Measurements from ENCODE around the gene CRYBG2. TPM values are rescaled to one million over a fixed set of nuclear protein-coding genes. Genes with fewer than 3 reads are reported as not detected.

CRYBG2 gene
- total and polyA plus RNA-seq, 2 of the 13 experiments (the other 11 are each of a cell fraction or from before 2014, with no cell fraction given): 1.3 to 2.9 TPM

- TF ChIP-seq, protein P1, sequence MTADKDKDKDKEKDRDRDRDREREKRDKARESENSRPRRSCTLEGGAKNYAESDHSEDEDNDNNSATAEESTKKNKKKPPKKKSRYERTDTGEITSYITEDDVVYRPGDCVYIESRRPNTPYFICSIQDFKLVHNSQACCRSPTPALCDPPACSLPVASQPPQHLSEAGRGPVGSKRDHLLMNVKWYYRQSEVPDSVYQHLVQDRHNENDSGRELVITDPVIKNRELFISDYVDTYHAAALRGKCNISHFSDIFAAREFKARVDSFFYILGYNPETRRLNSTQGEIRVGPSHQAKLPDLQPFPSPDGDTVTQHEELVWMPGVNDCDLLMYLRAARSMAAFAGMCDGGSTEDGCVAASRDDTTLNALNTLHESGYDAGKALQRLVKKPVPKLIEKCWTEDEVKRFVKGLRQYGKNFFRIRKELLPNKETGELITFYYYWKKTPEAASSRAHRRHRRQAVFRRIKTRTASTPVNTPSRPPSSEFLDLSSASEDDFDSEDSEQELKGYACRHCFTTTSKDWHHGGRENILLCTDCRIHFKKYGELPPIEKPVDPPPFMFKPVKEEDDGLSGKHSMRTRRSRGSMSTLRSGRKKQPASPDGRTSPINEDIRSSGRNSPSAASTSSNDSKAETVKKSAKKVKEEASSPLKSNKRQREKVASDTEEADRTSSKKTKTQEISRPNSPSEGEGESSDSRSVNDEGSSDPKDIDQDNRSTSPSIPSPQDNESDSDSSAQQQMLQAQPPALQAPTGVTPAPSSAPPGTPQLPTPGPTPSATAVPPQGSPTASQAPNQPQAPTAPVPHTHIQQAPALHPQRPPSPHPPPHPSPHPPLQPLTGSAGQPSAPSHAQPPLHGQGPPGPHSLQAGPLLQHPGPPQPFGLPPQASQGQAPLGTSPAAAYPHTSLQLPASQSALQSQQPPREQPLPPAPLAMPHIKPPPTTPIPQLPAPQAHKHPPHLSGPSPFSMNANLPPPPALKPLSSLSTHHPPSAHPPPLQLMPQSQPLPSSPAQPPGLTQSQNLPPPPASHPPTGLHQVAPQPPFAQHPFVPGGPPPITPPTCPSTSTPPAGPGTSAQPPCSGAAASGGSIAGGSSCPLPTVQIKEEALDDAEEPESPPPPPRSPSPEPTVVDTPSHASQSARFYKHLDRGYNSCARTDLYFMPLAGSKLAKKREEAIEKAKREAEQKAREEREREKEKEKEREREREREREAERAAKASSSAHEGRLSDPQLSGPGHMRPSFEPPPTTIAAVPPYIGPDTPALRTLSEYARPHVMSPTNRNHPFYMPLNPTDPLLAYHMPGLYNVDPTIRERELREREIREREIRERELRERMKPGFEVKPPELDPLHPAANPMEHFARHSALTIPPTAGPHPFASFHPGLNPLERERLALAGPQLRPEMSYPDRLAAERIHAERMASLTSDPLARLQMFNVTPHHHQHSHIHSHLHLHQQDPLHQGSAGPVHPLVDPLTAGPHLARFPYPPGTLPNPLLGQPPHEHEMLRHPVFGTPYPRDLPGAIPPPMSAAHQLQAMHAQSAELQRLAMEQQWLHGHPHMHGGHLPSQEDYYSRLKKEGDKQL (CRISPR knock-in tag; IDR thresholded peaks at IDR 0.05; ENCODE audit: low read depth): peak; percentile 82
- TF ChIP-seq HDAC1 (CRISPR knock-in tag; IDR thresholded peaks at IDR 0.05): peak; percentile 90
- TF ChIP-seq, protein P2, sequence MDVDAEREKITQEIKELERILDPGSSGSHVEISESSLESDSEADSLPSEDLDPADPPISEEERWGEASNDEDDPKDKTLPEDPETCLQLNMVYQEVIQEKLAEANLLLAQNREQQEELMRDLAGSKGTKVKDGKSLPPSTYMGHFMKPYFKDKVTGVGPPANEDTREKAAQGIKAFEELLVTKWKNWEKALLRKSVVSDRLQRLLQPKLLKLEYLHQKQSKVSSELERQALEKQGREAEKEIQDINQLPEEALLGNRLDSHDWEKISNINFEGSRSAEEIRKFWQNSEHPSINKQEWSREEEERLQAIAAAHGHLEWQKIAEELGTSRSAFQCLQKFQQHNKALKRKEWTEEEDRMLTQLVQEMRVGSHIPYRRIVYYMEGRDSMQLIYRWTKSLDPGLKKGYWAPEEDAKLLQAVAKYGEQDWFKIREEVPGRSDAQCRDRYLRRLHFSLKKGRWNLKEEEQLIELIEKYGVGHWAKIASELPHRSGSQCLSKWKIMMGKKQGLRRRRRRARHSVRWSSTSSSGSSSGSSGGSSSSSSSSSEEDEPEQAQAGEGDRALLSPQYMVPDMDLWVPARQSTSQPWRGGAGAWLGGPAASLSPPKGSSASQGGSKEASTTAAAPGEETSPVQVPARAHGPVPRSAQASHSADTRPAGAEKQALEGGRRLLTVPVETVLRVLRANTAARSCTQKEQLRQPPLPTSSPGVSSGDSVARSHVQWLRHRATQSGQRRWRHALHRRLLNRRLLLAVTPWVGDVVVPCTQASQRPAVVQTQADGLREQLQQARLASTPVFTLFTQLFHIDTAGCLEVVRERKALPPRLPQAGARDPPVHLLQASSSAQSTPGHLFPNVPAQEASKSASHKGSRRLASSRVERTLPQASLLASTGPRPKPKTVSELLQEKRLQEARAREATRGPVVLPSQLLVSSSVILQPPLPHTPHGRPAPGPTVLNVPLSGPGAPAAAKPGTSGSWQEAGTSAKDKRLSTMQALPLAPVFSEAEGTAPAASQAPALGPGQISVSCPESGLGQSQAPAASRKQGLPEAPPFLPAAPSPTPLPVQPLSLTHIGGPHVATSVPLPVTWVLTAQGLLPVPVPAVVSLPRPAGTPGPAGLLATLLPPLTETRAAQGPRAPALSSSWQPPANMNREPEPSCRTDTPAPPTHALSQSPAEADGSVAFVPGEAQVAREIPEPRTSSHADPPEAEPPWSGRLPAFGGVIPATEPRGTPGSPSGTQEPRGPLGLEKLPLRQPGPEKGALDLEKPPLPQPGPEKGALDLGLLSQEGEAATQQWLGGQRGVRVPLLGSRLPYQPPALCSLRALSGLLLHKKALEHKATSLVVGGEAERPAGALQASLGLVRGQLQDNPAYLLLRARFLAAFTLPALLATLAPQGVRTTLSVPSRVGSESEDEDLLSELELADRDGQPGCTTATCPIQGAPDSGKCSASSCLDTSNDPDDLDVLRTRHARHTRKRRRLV (CRISPR knock-in tag; IDR thresholded peaks at IDR 0.05): 0 out of 2 replicates have a peak, but pooled peaks have one; percentile 32
- no peak for TF ChIP-seq CHD2 (IDR thresholded peaks at IDR 0.05; ENCODE audit: low read depth, low read length)
- TF ChIP-seq ZNF629 (CRISPR knock-in tag; conservative IDR thresholded peaks at IDR 0.05): no peak; the same call in 1 of the 2 replicates
- peak; percentile 47; the same call in 1 of the 2 replicates for TF ChIP-seq MYC (CRISPR knock-in tag; IDR thresholded peaks at IDR 0.05; ENCODE audit: borderline replicate concordance)
- no peak for TF ChIP-seq CHCHD3 (CRISPR knock-in tag; IDR thresholded peaks at IDR 0.05)
- TF ChIP-seq ZNF180 (CRISPR knock-in tag; IDR thresholded peaks at IDR 0.05; ENCODE audit: borderline replicate concordance, low read depth): no peak
- TF ChIP-seq ZNF337 (CRISPR knock-in tag; IDR thresholded peaks at IDR 0.05; ENCODE audit: borderline replicate concordance, low read depth): no peak
- TF ChIP-seq IRF2 (CRISPR knock-in tag; IDR thresholded peaks at IDR 0.05): peak; percentile 77
- TF ChIP-seq JUNB (CRISPR knock-in tag; IDR thresholded peaks at IDR 0.05; ENCODE audit: borderline replicate concordance): peak; percentile 100
Observed at GRCh38 chr1:26387447-26387846, 33.5 kb upstream of the CRYBG2 start (continued).
